CD14-positive monocyte (primary cell): Measurements from ENCODE around the gene BRAF. TPM values are rescaled to one million over a fixed set of nuclear protein-coding genes. Genes with fewer than 3 reads are reported as not detected.
A peak's percentile ranks its signal among the peaks of the same experiment; 100 is the strongest.

Source experiments
- DNase-seq, 3 donors: peaks; one replicate each; pipeline ENCODE4 v3.0.0-alpha.2; 2011 to 2022
- H2AFZ ChIP-seq: 2 replicates; pipeline ENCODE4 v1.6.0; 2012; ENCODE audit warnings: mild to moderate bottlenecking, low read depth, low read length, inconsistent platforms; ENCODE audit not compliant: insufficient read depth, poor library complexity, severe bottlenecking
- H3K27ac ChIP-seq, 2 donors: 1 replicate in 1 of 2; 2 replicates in 1 of 2; pipeline ENCODE4 v1.5.1; 2012 to 2013; ENCODE audit warnings: low read length in 2 of 2, control low read depth in 1 of 2, inconsistent platforms in 1 of 2, low read depth in 1 of 2, mild to moderate bottlenecking in 1 of 2
- H3K27me3 ChIP-seq, 2 donors: one replicate each; pipeline versions ENCODE4 v1.6.0 to v1.6.1; 2011 to 2013; ENCODE audit warnings: low read length in 2 of 2; ENCODE audit not compliant: control insufficient read depth in 2 of 2, insufficient read depth in 2 of 2
- H3K36me3 ChIP-seq, 2 donors: replicated peaks in 1 of 2; 1 replicate in 1 of 2; 2 replicates in 1 of 2; pipeline versions ENCODE4 v1.5.1 to v1.6.1; 2012 to 2013; ENCODE audit warnings: low read length in 2 of 2, control low read depth in 1 of 2, inconsistent platforms in 1 of 2, mild to moderate bottlenecking in 1 of 2; ENCODE audit not compliant: insufficient read depth in 2 of 2, control insufficient read depth in 1 of 2
- H3K4me1 ChIP-seq, 2 donors: 1 replicate in 1 of 2; 2 replicates in 1 of 2; pipeline versions ENCODE4 v1.5.1 to v1.6.1; 2012 to 2013; ENCODE audit warnings: low read length in 2 of 2, control low read depth in 1 of 2, inconsistent platforms in 1 of 2, mild to moderate bottlenecking in 1 of 2, moderate library complexity in 1 of 2; ENCODE audit not compliant: insufficient read depth in 2 of 2, control insufficient read depth in 1 of 2
- H3K4me2 ChIP-seq: replicated peaks from 2 replicates; pipeline ENCODE3; 2012; ENCODE audit warnings: low read length, moderate library complexity, mild to moderate bottlenecking; ENCODE audit not compliant: poor library complexity, severe bottlenecking; ENCODE audit errors: extremely low read depth
- H3K4me3 ChIP-seq, 3 experiments: fragments of 200-600 bp in 1 of 3; sonication (generic) in 1 of 3; replicated peaks in 1 of 3; 1 replicate in 2 of 3; 2 replicates in 1 of 3; pipeline ENCODE4 v1.5.1; 2011 to 2013; ENCODE audit warnings: low read length in 3 of 3, mild to moderate bottlenecking in 3 of 3, control low read depth in 2 of 3, low read depth in 2 of 3, inconsistent platforms in 1 of 3, moderate library complexity in 1 of 3
- H3K79me2 ChIP-seq: 2 replicates; pipeline ENCODE4 v1.6.0; 2012; ENCODE audit warnings: mild to moderate bottlenecking, control low read depth, inconsistent platforms, low read length, moderate library complexity; ENCODE audit not compliant: insufficient read depth
- H3K9ac ChIP-seq: 2 replicates; pipeline ENCODE4 v1.6.0; 2017; ENCODE audit warnings: low read length, mild to moderate bottlenecking; ENCODE audit not compliant: insufficient read depth, poor library complexity, severe bottlenecking
- H3K9me3 ChIP-seq, 2 donors: replicated peaks in 1 of 2; 1 replicate in 1 of 2; 2 replicates in 1 of 2; pipeline versions ENCODE4 v1.5.1 to v1.6.1; 2012 to 2013; ENCODE audit warnings: low read length in 2 of 2, control low read depth in 1 of 2; ENCODE audit not compliant: control insufficient read depth in 1 of 2, insufficient read depth in 1 of 2
- H4K20me1 ChIP-seq: 2 replicates; pipeline ENCODE4 v1.6.0; 2012; ENCODE audit warnings: mild to moderate bottlenecking, low read length, control low read depth, moderate library complexity; ENCODE audit not compliant: insufficient read depth
- H3K27ac Mint-ChIP-seq, 7 donors: one replicate each; pipeline ENCODE4 v1.8.0; 2020; ENCODE audit warnings: mild to moderate bottlenecking in 7 of 7, mixed read lengths in 7 of 7, moderate library complexity in 6 of 7, inconsistent platforms in 2 of 7
- H3K27me3 Mint-ChIP-seq, 3 donors: one replicate each; pipeline ENCODE4 v1.8.0; 2021 to 2022; ENCODE audit warnings: low read depth in 3 of 3, mild to moderate bottlenecking in 3 of 3, mixed read lengths in 3 of 3, moderate library complexity in 3 of 3, inconsistent platforms in 1 of 3
- H3K36me3 Mint-ChIP-seq, 2 donors: one replicate each; pipeline ENCODE4 v1.8.0; 2020; ENCODE audit warnings: mixed read lengths in 2 of 2, inconsistent platforms in 1 of 2, mild to moderate bottlenecking in 1 of 2
- H3K4me1 Mint-ChIP-seq: one replicate; pipeline ENCODE4 v1.8.0; 2020; ENCODE audit warnings: mild to moderate bottlenecking, mixed read lengths
- H3K4me3 Mint-ChIP-seq, 2 donors: one replicate each; pipeline ENCODE4 v1.8.0; 2020; ENCODE audit warnings: mild to moderate bottlenecking in 2 of 2, mixed read lengths in 2 of 2, moderate library complexity in 1 of 2
- H3K9me3 Mint-ChIP-seq, 7 donors: one replicate each; pipeline ENCODE4 v1.8.0; 2020 to 2022; ENCODE audit warnings: mixed read lengths in 7 of 7, mild to moderate bottlenecking in 6 of 7, moderate library complexity in 6 of 7, inconsistent platforms in 2 of 7
- CTCF ChIP-seq: fragments of 200-600 bp; IDR thresholded peaks from one replicate; pipeline ENCODE4 v1.8.0; 2022; ENCODE audit warnings: antibody characterized with exemption, mild to moderate bottlenecking
- WGBS: methylation state at CpG from one replicate; pipeline ENCODE4 v1.1.5; 2013; ENCODE audit warnings: missing lambda C conversion rate; ENCODE audit not compliant: insufficient coverage; 5-methylcytosine and 5-hydroxymethylcytosine counted together
- intact Hi-C, 2 donors: fragments of 100-400 bp; cut with micrococcal nuclease; formaldehyde crosslinking; loops; one replicate each; pipeline versions ENCODE4 v1.15.0 to v1.15.1; 2023
- polyA plus RNA-seq, 3 donors: library from polyadenylated mRNA; depleted of rRNA in 1 of 3; unstranded in 2 of 3; stranded (reverse) in 1 of 3; fragments of 300-500 nt in 2 of 3; fragments of >200 nt in 1 of 3; fragmentation: Illumina TruSeq in 2 of 3; gene quantifications; 1 replicate in 2 of 3; 2 replicates in 1 of 3; pipeline ENCODE4 v1.2.3, GENCODE V29; 2012 to 2021

The BRAF gene
- polyA plus RNA-seq, 3 donors = 3.8 to 10.0 (median 5.6) TPM

GRCh38 chr7:140922741-140923345 lies 1.9 kb downstream of the BRAF start:
- H3K4me2 ChIP-seq = peak overlapping the region; percentile 85
- no peaks in the 10 kb centered on the region for H3K27me3 ChIP-seq
- peaks cover 0 to 4% (median 2%) of the 10 kb centered on the region in 7 donors for H3K9me3 Mint-ChIP-seq
- intact Hi-C loops = loop anchor here (5.0 to 10.0 kb wide), 5 partner anchors 89 to 1588 kb away; partner anchors contain the start of genes MKRN1 (in 2 of the 2), MRPS33 (in 1 of the 2), NDUFB2 (in 1 of the 2) and PARP12 (in 1 of the 2)
- H3K27me3 Mint-ChIP-seq = peaks cover 0 to 6% (median 0%) of the 10 kb centered on the region in 3 donors
- no peak overlapping the region for H3K27ac ChIP-seq
- peaks cover 17% of the 10 kb centered on the region for H4K20me1 ChIP-seq
- H3K9ac ChIP-seq = no peak overlapping the region
- no peak overlapping the region for H2AFZ ChIP-seq
- peaks cover 1 to 5% of the 10 kb centered on the region in 2 donors for H3K36me3 Mint-ChIP-seq
- H3K4me3 ChIP-seq = no peak overlapping the region
- peaks cover 13 to 21% of the 10 kb centered on the region in 2 donors for H3K4me1 ChIP-seq
- no peak overlapping the region for H3K4me3 Mint-ChIP-seq
- no peaks in the 10 kb centered on the region for H3K36me3 ChIP-seq
- no peak for TF ChIP-seq CTCF
- peaks cover 6% of the 10 kb centered on the region for H3K4me1 Mint-ChIP-seq
- H3K27ac Mint-ChIP-seq = no peak overlapping the region
- H3K79me2 ChIP-seq = peaks cover 73% of the 10 kb centered on the region
- WGBS = 0% methylated on average over 1 of the region's 2 CpGs
- H3K9me3 ChIP-seq = peaks cover 0 to 3% of the 10 kb centered on the region in 2 donors
- peak in 1 of 3 donors; percentile 9 for DNase-seq

GRCh38 chr7:140920745-140921144 lies 4.0 kb downstream of the BRAF start:
- Histone ChIP-seq H3K36me3 (no peaks in the 10 kb centered on the region), H3K9ac (no peak overlapping the region), H3K4me1 (peaks cover 13 to 21% of the 10 kb centered on the region in 2 donors), H3K4me3 (no peak overlapping the region), H2AFZ (no peak overlapping the region), H3K4me2 (no peak overlapping the region), H3K27me3 (no peaks in the 10 kb centered on the region), H3K9me3 (no peaks in the 10 kb centered on the region), H3K79me2 (peaks cover 94% of the 10 kb centered on the region), H3K27ac (no peak overlapping the region), H4K20me1 (peaks cover 35% of the 10 kb centered on the region)
- TF ChIP-seq CTCF = no peak
- intact Hi-C loops = loop anchor here (5.0 to 10.0 kb wide), 5 partner anchors 92 to 1586 kb away; partner anchors contain the start of genes MKRN1 (in 2 of the 2), MRPS33 (in 1 of the 2), NDUFB2 (in 1 of the 2) and PARP12 (in 1 of the 2)
- H3K4me1 Mint-ChIP-seq = peaks cover 13% of the 10 kb centered on the region
- no peak for DNase-seq
- H3K27me3 Mint-ChIP-seq = peaks cover 0 to 3% (median 0%) of the 10 kb centered on the region in 3 donors
- H3K27ac Mint-ChIP-seq = no peak overlapping the region
- H3K9me3 Mint-ChIP-seq = no peaks in the 10 kb centered on the region
- no CpG with 5 or more reads among the region's 1 CpG for WGBS
- H3K4me3 Mint-ChIP-seq = no peak overlapping the region
- H3K36me3 Mint-ChIP-seq = peaks cover 2 to 5% of the 10 kb centered on the region in 2 donors
